HG02759 (cell line): ENCODE results near the gene AHCYL1.

Experiments
- ATAC-seq: cut with Tn5 transposase; IDR thresholded peaks from one replicate; pipeline ENCODE4 v1.9.1; 2021; ENCODE audit warnings: mild to moderate bottlenecking, moderate library complexity; ENCODE audit not compliant: unreplicated experiment

AHCYL1 gene

DNA sequence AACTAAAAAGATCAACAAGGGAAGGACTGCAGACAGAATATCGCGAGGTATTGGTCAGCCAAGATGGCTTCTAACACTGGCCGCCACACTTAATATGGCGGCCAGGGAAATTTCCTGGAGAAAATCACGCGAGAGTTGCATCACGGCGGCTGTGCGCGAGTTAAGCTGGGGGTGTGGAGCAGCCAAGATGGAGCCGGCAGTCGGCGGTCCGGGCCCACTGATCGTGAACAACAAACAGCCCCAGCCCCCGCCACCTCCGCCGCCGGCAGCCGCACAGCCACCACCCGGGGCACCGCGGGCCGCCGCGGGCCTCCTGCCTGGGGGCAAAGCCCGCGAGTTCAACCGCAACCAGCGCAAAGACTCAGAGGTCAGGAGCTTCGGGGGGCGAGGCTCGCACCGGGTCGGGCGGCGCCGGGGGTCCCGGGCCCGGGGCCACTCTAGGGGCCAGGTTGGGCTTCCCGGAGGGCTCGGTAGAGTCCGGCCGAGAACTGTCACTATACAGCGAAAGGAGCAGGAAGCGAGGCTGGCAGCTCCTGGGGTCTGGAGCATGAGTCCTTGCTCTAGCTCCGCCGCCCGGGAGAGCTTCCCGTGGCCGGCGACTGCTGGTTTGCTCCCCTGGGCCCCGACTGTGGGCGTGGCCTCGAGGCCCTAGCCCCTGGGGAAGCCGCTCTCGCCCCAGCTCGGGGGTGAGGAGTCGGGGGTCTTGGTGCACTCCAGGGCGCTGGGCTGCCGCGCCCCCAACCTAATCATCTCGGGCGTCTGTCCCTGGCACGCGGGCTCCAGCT is 50.1 kb downstream of the AHCYL1 start, which contains the start of gene STRIP1:
TSS of gene STRIP1 (plus strand) at position 174 of the 785 bp plus-strand sequence. CDS start at position 188, 14 bp downstream.
- peak; percentile 94 for ATAC-seq

DNA sequence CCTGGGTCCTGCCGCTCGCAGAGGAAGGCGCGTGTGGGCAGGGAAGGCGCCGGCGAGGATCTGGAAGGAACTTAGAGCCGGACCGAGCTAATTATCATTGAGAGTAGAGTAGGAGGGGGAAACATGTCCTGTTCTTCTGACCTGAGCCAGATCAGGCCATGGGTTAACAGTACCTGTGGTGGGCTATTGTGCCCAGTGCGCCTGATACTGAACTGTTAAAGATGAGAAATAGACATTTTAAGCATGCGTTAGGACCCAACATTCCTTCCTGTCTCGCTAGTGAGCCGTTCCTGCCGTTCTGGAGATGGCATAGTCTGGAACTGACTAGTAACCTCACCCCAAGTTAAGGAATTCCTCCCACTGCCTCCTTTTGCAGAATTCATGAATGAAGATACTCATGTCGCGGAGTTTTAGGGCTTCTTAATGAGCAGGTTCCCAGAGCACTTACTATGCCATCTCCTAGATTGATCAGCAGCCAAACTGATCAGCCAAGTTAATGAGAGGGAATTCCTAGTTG is 50.7 kb downstream of the AHCYL1 start:
- no peak for ATAC-seq

DNA sequence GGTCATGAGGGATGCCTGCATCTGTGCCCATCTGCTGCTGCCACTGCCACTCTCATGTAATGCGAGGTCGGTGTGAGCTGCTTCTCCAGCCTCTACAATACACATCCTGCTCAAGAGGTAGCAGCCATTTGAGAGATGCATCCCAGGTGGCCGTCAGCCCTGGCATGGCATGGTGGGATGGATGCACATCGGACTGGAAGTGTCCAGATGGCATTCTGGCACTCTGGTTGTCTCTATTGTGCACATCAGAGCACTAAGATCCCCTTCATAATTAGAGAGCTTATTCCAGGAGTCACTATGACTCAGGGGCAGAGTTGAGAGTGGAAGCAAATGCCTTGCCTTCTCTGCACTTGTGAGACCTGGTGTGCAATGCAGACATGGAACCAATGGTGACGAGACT is 53.7 kb downstream of the AHCYL1 start:
- ATAC-seq: no peak

DNA sequence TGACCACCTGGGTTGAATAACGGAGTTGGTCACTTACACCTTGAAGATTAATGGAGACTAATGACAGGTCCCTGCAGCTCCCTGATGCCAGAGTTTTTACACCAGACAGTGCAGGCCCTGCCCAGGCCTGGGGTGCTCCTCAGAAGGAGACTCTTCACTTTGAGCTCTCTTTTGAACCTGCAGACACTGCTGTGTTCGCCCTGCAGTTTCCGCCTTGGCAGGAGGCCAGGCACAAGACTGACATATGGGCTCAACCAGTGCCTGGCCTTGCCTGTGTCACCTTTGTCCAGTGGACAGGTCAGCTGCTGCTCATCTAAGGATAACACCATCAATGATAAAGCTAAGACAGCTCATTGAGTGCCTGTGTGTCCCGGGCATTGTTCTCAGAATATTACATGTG is 55.1 kb downstream of the AHCYL1 start:
- no peak for ATAC-seq

DNA sequence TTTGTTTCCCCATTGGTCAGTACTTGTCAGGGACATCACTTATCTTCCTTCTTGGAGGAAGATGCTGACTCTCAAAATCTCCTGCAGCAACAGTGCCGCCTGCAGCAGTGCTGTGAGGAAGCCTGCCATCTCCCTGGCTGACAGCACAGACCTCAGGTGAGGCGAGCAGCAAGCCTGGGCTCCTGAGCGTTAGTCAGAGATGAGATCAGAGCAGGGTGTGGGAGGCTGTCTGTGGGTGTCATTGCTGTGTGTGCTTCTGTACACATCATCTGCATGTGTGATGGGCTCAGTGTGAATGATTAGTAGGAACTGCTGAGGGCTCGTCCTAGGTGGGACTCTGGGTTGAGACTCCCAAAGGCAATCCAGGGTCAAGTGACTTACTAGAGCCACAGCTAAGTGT is 56.0 kb downstream of the AHCYL1 start:
- ATAC-seq: no peak

DNA sequence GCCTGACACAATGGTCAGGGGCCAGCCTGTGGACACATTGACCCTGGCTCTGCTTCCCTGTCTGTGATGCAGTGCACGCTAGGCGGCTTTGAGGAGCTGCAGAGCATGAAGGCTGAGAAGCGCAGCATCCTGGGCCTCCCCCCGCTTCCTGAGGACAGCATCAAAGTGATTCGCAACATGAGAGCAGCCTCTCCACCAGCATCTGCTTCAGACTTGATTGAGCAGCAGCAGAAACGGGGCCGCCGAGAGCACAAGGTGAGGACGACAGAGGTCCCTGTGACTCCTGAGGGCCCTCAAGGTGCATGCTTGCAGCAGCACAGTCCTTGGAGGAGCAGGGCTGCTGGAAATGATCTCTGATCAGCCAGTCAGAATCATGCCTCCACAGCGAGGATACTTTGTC is 58.5 kb downstream of the AHCYL1 start:
- no peak for ATAC-seq

DNA sequence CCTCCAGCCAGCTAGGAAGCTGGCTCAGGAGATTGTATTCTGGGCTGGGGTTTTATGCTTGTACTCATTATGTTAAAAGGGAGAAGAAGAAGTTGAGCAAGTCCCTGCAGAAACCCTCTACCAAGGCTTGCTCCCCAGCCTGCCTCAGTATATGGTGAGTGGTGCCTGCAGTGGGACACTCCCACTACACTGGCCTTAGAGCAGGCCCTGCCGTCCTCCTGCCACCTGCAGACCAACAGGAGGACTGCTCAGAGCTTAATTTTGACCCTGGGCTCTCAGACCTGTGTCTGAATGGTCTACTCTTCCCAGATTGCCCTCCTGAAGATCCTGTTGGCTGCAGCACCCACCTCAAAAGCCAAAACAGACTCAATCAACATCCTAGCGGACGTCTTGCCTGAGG is 62.9 kb downstream of the AHCYL1 start:
- ATAC-seq: no peak

DNA sequence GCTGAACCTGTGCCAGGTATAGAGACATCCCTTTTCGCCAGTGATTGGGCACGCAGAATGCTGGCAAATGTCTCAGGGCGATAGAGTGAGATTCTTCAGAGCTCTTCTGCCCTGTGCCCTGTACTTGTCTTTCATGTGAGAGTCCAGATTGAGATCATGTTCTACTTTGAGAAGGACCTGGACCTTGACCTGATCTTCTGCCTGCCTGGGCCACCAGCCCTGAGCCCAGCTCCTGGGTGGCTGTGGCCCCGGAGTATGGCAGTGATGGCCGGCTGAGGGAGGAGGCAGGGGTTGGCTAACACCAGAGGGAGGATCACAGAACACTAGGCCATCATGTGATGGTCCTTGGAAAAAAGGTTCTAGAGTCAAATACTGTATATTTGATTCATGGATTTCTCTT is 63.7 kb downstream of the AHCYL1 start:
- no peak for ATAC-seq

DNA sequence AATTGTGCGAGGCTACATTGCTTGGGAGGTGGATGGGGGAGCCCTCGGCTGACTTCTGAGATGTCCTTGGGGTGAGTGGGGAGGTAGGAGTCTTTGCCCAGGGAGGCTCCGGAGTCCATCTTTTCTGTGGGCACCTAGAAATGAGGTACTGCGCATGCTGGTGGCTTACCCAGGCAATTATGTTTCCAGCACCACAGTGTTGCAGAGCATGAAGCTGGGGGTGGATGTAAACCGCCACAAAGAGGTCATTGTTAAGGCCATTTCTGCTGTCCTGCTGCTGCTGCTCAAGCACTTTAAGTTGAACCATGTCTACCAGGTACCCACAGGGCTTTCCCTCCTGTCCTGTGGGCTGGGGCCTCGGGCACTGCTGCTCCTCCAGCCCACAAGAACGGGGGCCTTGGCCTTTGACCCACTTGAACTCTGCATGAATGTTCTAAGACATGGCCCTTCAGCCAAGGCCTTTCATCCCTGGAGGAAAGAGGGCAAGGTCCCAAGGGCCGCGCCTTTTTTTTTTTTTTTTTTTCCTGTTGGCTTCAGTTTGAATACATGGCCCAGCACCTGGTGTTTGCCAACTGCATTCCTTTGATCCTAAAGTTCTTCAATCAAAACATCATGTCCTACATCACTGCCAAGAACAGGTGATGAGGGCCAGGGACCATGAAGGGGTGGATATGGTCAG is 64.5 kb downstream of the AHCYL1 start:
- ATAC-seq: no peak

DNA sequence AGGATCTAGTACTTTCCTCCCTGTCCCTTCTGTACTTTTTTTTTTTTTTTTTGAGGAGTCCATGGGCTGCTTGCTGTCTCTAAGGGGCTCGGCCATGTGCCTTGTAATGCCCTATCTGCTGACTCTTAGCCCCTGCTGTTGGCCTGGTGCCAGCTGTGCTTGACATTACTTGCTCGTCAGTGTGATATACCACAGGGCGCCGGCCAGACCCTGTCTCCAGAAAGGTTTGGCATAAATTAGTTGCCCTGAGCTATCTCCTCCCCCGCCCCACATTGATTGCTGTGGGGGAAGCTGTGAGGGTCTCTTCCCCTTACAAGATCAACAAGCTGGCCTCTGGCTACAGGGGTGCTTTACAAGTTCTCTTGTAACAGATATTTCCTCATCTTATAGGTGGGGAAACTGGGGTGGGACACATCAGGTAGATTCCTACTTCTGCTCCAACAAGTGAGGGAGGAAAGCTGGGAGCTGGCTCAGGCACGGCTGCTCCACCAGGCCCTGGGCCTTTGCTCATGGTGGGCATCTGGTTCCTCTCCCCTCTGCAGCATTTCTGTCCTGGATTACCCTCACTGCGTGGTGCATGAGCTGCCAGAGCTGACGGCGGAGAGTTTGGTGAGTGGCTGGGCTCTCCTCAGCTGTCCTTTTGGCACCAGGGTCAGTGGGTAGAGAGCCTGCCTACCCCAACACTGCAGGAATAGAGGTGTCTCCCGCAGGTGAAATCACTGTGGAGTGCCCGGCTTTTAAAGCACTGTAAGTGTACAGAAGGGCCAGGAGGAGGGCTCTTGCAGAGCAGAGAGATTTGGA is 65.4 kb downstream of the AHCYL1 start:
- no peak for ATAC-seq

DNA sequence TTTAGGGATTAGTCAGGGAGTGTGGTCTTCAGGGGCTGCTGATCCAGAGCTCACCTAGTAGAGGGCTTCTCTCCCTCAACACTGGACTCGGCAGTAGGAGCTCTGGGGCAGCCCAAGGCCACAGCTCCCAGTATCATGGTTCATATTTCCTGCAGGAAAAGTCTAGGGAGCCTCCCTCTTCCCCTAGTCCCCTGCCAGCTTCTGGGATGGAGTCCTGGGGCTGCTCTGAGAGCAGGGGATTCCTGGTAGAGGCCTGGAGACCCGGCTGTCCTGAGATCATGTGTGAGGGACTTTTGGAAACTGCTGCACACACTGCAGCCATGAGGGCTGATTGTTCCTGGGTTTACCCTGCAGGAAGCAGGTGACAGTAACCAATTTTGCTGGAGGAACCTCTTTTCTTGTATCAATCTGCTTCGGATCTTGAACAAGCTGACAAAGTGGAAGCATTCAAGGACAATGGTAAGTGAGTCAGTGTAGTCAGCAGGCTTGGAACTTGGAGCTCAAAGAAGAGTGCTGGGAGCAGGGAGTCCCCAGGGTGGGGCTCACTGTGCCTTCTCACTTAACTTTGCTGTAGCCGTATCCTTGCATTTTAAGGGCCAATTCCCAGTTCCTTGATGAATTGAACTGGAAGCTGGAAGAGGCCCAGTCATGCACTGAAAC is 66.2 kb downstream of the AHCYL1 start:
- no peak for ATAC-seq

DNA sequence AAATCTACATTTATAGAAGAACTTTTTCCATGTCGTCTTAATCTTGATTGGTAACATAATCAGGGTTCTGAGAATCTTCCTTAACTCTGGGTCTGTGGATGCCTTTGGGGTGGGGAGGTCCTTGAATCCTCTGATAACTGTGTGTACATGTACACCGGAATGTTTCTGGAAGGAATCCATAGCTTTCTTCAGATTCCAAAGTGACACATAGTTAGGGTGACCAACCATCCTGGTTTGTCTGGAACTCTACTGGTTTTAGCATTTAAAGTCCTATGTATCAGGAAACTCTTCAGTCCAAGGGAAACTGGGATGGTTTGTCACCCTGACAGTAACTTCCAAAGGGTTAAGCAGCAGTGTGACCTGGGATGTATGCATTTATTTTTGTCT is 66.7 kb downstream of the AHCYL1 start:
- ATAC-seq: no peak

DNA sequence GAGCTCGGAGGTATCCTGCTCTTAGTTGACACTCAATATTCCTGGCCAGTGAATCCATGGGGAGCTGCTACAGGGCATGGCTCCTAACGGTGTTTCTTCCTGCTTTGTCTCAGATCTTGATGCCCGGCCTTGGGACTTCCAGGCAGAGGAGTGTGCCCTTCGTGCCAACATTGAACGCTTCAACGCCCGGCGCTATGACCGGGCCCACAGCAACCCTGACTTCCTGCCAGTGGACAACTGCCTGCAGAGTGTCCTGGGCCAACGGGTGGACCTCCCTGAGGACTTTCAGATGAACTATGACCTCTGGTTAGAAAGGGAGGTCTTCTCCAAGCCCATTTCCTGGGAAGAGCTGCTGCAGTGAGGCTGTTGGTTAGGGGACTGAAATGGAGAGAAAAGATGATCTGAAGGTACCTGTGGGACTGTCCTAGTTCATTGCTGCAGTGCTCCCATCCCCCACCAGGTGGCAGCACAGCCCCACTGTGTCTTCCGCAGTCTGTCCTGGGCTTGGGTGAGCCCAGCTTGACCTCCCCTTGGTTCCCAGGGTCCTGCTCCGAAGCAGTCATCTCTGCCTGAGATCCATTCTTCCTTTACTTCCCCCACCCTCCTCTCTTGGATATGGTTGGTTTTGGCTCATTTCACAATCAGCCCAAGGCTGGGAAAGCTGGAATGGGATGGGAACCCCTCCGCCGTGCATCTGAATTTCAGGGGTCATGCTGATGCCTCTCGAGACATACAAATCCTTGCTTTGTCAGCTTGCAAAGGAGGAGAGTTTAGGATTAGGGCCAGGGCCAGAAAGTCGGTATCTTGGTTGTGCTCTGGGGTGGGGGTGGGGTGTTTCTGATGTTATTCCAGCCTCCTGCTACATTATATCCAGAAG is 69.2 kb downstream of the AHCYL1 start:
- ATAC-seq: peak; percentile 45

DNA sequence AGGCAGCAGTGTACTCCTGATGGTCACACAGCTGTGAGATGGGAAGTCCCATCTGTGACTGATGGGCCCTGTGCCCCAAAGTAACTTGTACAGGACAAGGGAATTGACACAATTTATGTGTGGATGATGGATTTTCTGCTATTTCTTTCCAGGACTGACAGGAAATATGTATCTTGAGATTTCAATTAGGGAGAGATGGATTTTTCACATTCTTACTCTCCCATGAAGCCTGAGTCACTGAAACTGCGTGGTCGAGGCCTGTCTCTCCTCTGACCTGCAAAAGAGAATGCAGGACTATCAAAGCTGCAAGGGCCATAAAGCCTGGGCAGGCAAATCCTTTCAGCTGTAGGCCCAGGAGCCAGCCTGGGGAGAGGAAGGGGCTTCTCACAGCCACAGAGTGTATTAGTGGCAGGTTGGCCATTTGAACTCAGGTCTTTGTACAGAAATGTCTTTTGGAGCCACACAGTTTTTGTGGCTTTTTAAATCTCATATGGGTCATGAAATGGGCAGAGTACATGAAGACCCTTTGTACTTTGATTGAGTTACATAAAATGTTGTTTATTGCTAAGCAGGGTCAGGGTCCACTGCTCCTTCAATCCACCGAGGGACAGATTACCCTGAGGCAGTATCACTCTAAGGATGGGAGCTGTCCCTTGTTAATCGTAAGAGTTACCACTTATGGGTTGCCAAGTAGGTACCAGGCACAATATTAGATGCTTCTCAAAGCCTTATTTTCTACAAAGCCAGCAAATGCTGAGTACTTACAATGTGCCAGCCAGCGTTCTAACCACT is 71.1 kb downstream of the AHCYL1 start:
- ATAC-seq: no peak

DNA sequence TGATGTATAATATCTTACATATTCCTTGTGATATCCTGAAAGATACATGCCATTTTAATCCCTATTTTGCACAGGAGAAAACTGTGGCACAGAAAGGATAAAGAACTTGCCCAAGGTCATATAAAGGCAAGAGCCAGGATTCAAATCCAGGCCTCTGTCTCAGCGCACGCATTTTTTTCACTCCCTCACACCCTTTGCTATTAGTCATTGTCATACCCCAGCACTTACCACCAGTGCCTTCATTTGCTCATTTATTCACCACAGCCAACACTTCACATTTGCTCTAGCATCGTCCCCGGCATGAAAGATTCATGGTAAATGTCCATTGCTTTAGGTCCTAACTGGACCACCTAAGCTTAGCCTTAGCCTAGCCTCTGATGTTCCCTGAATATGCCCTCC is 71.7 kb downstream of the AHCYL1 start:
- no peak for ATAC-seq

DNA sequence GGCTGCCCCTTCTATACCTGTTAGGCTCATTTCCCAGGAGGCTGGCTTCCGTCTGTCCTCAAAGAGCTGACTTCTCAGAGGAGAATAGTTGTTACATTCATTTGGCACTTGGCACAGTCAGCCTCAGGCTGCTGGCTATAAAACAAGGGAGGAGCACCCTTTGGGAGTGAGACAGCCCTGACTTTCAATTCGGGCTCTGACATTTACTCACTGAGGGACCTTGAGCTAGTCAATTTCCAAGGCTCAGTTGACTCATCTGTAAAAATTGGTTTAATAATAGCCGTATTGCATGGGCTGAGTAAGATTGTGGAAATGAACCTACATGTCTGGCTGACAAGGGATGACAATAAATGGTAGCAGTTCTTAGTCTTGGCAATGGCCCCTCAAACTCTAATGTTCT is 72.2 kb downstream of the AHCYL1 start:
- no peak for ATAC-seq

DNA sequence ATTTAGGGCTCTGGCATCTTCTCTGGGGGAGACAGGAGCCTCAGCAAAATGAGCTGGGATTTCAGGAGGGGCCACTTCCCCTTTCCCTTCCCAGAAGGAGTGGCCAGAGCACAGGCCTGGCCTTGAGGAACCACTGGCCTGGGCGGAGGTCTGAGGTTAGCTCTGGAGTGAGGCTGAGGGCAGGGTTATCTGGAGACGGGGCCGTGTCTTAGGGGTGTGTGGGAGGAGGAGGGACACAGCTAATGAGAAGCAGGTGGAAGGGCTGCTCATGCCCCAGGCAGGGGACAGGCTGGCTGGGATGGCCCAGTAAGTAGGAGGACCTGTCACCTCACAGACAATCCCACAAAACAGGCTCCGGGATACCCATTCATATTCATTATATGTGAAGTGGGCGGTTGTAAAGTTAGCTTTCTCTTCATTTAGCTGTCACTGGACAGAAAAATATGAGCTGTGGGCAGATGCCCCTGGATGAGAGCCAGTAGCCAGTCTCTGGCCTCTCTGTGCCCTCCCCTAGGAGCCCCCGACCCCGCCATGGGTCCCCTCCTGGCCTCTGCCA is 73.5 kb downstream of the AHCYL1 start:
- no peak for ATAC-seq

DNA sequence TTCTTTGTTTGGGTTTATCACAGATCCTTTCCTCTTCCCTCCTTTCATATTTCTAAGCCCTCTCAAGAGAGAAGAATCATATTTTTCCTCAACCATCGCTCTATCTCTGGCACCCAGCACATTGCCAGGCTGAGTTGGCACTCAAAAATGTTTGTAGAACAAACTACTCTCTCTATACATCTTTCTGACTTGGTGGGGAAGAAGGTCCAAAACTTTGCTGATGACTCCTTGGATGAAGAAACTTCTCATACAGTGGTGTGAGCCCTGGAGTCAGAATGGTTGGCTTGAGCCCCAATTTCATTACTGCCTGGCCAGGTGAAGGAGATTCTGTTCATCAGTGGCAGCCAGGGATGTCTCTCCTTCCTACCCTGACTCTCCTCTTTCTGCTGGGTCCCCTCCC is 74.0 kb downstream of the AHCYL1 start:
- ATAC-seq: no peak
